NCI-H526 treated with DMSO at 0.1 percent for 48 hours (cell line): ENCODE measurements around the gene HRK.
A peak's percentile ranks its signal among the peaks of the same experiment; 100 is the strongest.

ENCODE experiments used
- DNase-seq: peaks from one replicate; lab custom pipeline; 2025; lab: John Stamatoyannopoulos, UW

The HRK gene

GRCh38 chr12:116881325-116881876, at the start of gene HRK:
Gene HRK, minus strand, starts transcription at chr12:116881441. Its CDS starts 134 bp downstream, at chr12:116881307.
- DNase-seq: no peak

- no peak for DNase-seq
Observed at GRCh38 chr12:116929885-116930284, 48.6 kb upstream of the HRK start.

- DNase-seq: no peak
Observed at GRCh38 chr12:116928504-116928903, 47.3 kb upstream of the HRK start.

- no peak for DNase-seq
Observed at GRCh38 chr12:116927244-116927940, 46.2 kb upstream of the HRK start.

GRCh38 chr12:116926283-116927243, 45.3 kb upstream of the HRK start:
- DNase-seq: no peak

- no peak for DNase-seq
Observed at GRCh38 chr12:116924558-116925453, 43.6 kb upstream of the HRK start.

GRCh38 chr12:116922194-116922897, 41.1 kb upstream of the HRK start:
- no peak for DNase-seq

GRCh38 chr12:116920939-116921338, 39.7 kb upstream of the HRK start:
- no peak for DNase-seq

GRCh38 chr12:116919706-116920485, 38.7 kb upstream of the HRK start:
- no peak for DNase-seq

GRCh38 chr12:116919247-116919661, 38.0 kb upstream of the HRK start:
- DNase-seq: no peak

- no peak for DNase-seq
Observed at GRCh38 chr12:116918464-116918863, 37.2 kb upstream of the HRK start.

- DNase-seq: no peak
Observed at GRCh38 chr12:116916714-116917114, 35.5 kb upstream of the HRK start.

- no peak for DNase-seq
Observed at GRCh38 chr12:116916122-116916521, 34.9 kb upstream of the HRK start.

- DNase-seq: no peak
Observed at GRCh38 chr12:116915326-116915725, 34.1 kb upstream of the HRK start.

- DNase-seq: peak; percentile 26
Observed at GRCh38 chr12:116910645-116911451, 29.6 kb upstream of the HRK start, which contains the start of gene FBXW8. Gene FBXW8, plus strand, starts transcription at chr12:116910950. Its CDS starts 88 bp downstream, at chr12:116911038.

GRCh38 chr12:116910280-116910644, 29.0 kb upstream of the HRK start:
- DNase-seq: no peak

GRCh38 chr12:116906285-116906684, 25.0 kb upstream of the HRK start:
- no peak for DNase-seq

GRCh38 chr12:116903818-116904217, 22.6 kb upstream of the HRK start:
- no peak for DNase-seq

- DNase-seq: no peak
Observed at GRCh38 chr12:116901612-116902011, 20.4 kb upstream of the HRK start.
